Mucosa of rectum (tissue), 2 donors: ENCODE results near the gene GGN.
"Not testable (repeated sequence)": the region's sequence is repeated elsewhere in the genome, so short reads cannot be mapped to it uniquely, and the experiment has no call there.

ENCODE experiments used
- H3K27ac ChIP-seq, 2 donors: one replicate each; pipeline ENCODE4 v1.7.0; 2013; ENCODE audit warnings: inconsistent platforms in 2 of 2, low read depth in 2 of 2, low read length in 2 of 2
- H3K27me3 ChIP-seq, 2 donors: one replicate each; pipeline ENCODE4 v1.7.0; 2013; ENCODE audit warnings: low read length in 2 of 2; ENCODE audit not compliant: control insufficient read depth in 2 of 2, insufficient read depth in 2 of 2
- H3K36me3 ChIP-seq, 2 donors: one replicate each; pipeline ENCODE4 v1.7.0; 2013; ENCODE audit warnings: low read length in 2 of 2; ENCODE audit not compliant: control insufficient read depth in 2 of 2, insufficient read depth in 2 of 2
- H3K4me1 ChIP-seq, 2 donors: one replicate each; pipeline ENCODE4 v1.7.0; 2013; ENCODE audit warnings: low read length in 2 of 2, mild to moderate bottlenecking in 1 of 2; ENCODE audit not compliant: control insufficient read depth in 2 of 2, insufficient read depth in 2 of 2
- H3K4me3 ChIP-seq, 2 donors: one replicate each; pipeline ENCODE4 v1.7.0; 2013; ENCODE audit warnings: low read length in 2 of 2
- H3K9ac ChIP-seq, 2 donors: one replicate each; pipeline ENCODE4 v1.7.0; 2013; ENCODE audit warnings: low read length in 2 of 2, low read depth in 1 of 2, mild to moderate bottlenecking in 1 of 2
- H3K9me3 ChIP-seq, 2 donors: one replicate each; pipeline ENCODE4 v1.7.0; 2013; ENCODE audit warnings: low read length in 2 of 2; ENCODE audit not compliant: control insufficient read depth in 2 of 2
- donor health status: healthy.
- donor health status: Normal muscosa, but diverticular disease.

GGN gene, protein sequence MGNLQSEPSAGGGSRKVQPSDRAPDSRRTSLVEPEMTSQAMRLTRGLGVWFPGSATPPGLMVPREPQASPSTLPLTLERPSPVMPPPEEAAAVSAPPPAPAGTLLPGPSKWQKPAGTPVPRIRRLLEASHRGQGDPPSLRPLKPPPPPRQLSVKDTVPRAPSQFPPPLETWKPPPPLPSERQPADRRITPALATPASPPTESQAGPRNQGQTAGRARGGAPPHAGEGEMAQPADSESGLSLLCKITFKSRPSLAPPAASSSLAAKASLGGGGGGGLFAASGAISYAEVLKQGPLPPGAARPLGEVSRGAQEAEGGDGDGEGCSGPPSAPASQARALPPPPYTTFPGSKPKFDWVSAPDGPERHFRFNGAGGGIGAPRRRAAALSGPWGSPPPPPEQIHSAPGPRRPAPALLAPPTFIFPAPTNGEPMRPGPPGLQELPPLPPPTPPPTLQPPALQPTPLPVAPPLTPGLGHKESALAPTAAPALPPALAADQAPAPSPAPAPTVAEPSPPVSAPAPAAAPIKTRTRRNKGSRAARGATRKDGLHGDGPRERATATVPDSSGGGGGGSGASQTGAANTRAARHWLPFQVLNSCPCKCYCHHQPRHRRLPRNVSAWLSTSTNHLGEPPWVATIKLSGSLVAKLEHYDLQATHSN

GRCh38 chr19:38387550-38388348, at the start of gene GGN:
TSS of gene GGN (minus strand) at chr19:38388034. CDS start at chr19:38387261, 773 bp downstream.
- Histone ChIP-seq H3K4me1 (peaks cover 11 to 16% of the 10 kb centered on the region in 2 donors), H3K9me3 (no peaks in the 10 kb centered on the region), H3K27me3 (peaks cover 6% of the 10 kb centered on the region in 2 donors), H3K27ac (no peak within 1 kb of the TSS), H3K9ac (no peak within 1 kb of the TSS), H3K4me3 (peak within 1 kb of the TSS; percentile 31 to 60), H3K36me3 (peaks cover 11 to 16% of the 10 kb centered on the region in 2 donors)

- Histone ChIP-seq H3K4me3 (no peak overlapping the region), H3K9me3 (no peaks in the 10 kb centered on the region), H3K36me3 (no peaks in the 10 kb centered on the region), H3K9ac (no peak overlapping the region), H3K27ac (no peak overlapping the region), H3K27me3 (peaks cover 6% of the 10 kb centered on the region in 2 donors), H3K4me1 (no peaks in the 10 kb centered on the region)
Observed at GRCh38 chr19:38437295-38437694, 49.5 kb upstream of the GGN start.

- peaks cover 6% of the 10 kb centered on the region in 2 donors for H3K27me3 ChIP-seq
- no peak overlapping the region for H3K9ac ChIP-seq
Observed at GRCh38 chr19:38434549-38435051, 46.8 kb upstream of the GGN start.

GRCh38 chr19:38433268-38433733, 45.5 kb upstream of the GGN start, which contains the start of gene RYR1:
TSS of gene RYR1 (plus strand) at chr19:38433691. CDS start at chr19:38433830, 139 bp downstream.
- Histone ChIP-seq H3K9ac (no peak within 1 kb of the TSS), H3K27me3 (peaks cover 6 to 10% of the 10 kb centered on the region in 2 donors), H3K4me1 (no peaks in the 10 kb centered on the region), H3K4me3 (peak within 1 kb of the TSS in 1 of 2 donors; percentile 20), H3K36me3 (no peaks in the 10 kb centered on the region), H3K9me3 (no peaks in the 10 kb centered on the region), H3K27ac (no peak within 1 kb of the TSS)

More at GRCh38 chr19:38434549-38435051, 46.8 kb upstream of the GGN start:
- H3K36me3 ChIP-seq: no peaks in the 10 kb centered on the region
- no peak overlapping the region for H3K27ac ChIP-seq
- H3K9me3 ChIP-seq: no peaks in the 10 kb centered on the region
- no peaks in the 10 kb centered on the region for H3K4me1 ChIP-seq
- H3K4me3 ChIP-seq: peak overlapping the region in 1 of 2 donors; percentile 20

DNA sequence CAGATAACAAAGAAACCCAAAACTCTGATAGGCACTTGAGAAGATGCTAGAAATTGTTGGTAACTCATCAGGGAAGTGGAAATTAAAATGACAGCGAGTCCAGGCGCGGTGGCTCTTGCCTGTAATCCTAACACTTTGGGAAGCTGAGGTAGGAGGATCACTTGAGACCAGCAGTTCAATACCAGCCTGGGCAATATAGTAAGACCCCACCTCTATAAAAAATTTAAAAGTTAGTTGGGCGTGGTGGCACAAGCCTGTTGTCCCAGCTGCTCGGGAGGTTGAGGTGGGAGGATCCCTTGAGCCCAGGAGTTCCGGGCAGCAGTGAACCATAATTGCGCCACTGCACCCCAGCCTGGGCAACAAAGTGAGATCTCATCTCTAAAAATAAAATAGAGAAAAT, 43.1 kb upstream of the GGN start:
- H3K9me3 ChIP-seq: no peaks in the 10 kb centered on the region

GRCh38 chr19:38429811-38430156, 42.0 kb upstream of the GGN start:
- Histone ChIP-seq H3K9ac (no peak overlapping the region), H3K4me1 (no peaks in the 10 kb centered on the region), H3K9me3 (no peaks in the 10 kb centered on the region), H3K4me3 (no peak overlapping the region), H3K27me3 (peaks cover 4 to 8% of the 10 kb centered on the region in 2 donors), H3K27ac (no peak overlapping the region), H3K36me3 (no peaks in the 10 kb centered on the region)

More for the DNA sequence above, 43.1 kb upstream of the GGN start:
- H3K27me3 ChIP-seq: peaks cover 6 to 10% of the 10 kb centered on the region in 2 donors
- no peaks in the 10 kb centered on the region for H3K4me1 ChIP-seq
- H3K36me3 ChIP-seq: no peaks in the 10 kb centered on the region
- H3K27ac ChIP-seq: no peak overlapping the region
- H3K9ac ChIP-seq: no peak overlapping the region
- no peak overlapping the region for H3K4me3 ChIP-seq

DNA sequence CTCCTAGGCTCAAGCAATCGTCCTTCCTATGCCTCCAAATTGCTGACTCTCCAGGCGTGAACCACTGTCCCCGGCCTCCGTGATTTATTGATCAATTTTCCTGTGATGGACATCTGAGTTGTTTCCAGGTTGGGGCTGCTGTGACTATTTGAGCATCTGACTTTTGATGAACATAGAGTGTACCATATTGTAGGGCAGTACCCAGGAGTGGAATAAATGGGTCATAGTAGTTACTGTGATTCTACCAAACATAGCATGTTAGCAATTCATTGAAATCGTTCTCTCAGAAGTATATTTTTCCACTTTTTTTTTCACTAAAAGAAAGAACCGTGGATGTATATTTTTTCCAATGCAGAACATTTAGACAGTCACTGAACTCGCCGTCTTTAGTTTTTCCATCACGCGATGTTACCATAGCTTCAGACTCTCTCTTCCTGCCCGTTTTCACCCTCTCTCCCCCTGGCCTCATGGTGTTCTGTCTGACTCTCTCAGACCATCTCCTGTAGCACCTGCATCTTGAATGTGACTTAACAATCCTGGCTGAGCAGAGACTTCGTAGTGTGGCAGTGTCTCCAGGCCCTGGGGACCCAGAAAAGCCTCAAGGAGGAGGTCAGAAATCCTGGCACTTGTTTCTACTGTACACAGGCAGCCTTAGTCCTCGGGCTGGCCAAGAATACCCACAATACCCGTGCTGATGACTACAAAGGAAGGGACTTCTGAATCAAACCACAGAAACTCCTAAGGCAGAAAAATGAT, 41.4 kb upstream of the GGN start:
- Histone ChIP-seq H3K9ac (no peak overlapping the region), H3K4me3 (no peak overlapping the region), H3K9me3 (no peaks in the 10 kb centered on the region), H3K4me1 (no peaks in the 10 kb centered on the region), H3K36me3 (no peaks in the 10 kb centered on the region), H3K27ac (no peak overlapping the region), H3K27me3 (peaks cover 0 to 6% of the 10 kb centered on the region in 2 donors)

DNA sequence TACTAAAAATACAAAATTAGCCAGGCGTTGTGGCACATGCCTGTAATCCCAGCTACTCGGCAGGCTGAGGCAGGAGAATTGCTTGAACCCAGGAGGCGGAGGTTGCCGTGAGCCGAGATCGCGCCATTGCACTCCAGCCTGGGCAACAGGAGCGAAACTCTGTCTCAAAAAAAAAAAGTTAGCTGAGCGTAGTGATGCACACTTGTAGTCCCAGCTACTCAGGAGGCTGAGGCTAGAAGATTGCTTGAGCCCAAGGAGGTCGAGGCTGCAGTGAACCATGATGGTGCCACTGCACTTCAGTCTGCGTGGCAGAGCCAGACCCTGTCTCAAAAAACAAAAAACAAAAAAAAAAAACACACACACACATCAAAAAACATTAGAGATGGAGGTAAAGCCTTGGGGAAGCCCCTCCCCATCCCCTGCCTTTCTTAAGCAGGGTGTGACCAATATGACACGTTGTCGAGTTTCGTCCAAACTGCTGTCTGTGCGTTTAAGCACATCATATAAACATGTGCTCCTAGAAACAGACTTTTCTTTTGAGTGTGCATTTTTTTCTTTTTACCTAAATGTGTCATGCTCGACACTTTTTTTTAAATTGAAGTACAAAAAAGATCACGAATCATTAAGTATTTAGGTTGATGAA, 39.3 kb upstream of the GGN start:
- H3K27me3 ChIP-seq, H3K4me3 ChIP-seq, H3K36me3 ChIP-seq, H3K9me3 ChIP-seq, H3K27ac ChIP-seq, H3K9ac ChIP-seq, H3K4me1 ChIP-seq: not testable (repeated sequence)
